GM12873 (cell line): ENCODE measurements around the gene PAX4.

ENCODE experiments used
- TF ChIP-seq, protein P1 (sequence below): IDR thresholded peaks from 2 replicates; pipeline ENCODE4 v1.5.1; 2012; ENCODE audit warnings: low read depth, mild to moderate bottlenecking, moderate library complexity, low read length, control low read depth; ENCODE audit not compliant: insufficient read depth; ENCODE audit errors: missing control alignments

Gene PAX4

DNA sequence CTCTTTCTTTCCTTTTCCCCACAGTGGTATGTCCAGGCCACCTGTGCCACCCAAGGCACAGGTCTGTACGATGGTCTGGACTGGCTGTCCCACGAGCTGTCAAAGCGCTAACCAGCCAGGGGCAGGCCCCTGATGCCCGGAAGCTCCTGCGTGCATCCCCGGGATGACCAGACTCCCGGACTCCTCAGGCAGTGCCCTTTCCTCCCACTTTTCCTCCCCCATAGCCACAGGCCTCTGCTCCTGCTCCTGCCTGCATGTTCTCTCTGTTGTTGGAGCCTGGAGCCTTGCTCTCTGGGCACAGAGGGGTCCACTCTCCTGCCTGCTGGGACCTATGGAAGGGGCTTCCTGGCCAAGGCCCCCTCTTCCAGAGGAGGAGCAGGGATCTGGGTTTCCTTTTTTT lies 26.8 kb downstream of the PAX4 start:
- TF ChIP-seq, protein P1, sequence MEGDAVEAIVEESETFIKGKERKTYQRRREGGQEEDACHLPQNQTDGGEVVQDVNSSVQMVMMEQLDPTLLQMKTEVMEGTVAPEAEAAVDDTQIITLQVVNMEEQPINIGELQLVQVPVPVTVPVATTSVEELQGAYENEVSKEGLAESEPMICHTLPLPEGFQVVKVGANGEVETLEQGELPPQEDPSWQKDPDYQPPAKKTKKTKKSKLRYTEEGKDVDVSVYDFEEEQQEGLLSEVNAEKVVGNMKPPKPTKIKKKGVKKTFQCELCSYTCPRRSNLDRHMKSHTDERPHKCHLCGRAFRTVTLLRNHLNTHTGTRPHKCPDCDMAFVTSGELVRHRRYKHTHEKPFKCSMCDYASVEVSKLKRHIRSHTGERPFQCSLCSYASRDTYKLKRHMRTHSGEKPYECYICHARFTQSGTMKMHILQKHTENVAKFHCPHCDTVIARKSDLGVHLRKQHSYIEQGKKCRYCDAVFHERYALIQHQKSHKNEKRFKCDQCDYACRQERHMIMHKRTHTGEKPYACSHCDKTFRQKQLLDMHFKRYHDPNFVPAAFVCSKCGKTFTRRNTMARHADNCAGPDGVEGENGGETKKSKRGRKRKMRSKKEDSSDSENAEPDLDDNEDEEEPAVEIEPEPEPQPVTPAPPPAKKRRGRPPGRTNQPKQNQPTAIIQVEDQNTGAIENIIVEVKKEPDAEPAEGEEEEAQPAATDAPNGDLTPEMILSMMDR: no peak

- TF ChIP-seq, protein P1: no peak
These were observed 28.0 kb downstream of the PAX4 start for GRCh38 chr7:127589896-127590295.

GRCh38 chr7:127588697-127589482 lies 29.1 kb downstream of the PAX4 start:
- TF ChIP-seq, protein P1: peak; percentile 47

DNA sequence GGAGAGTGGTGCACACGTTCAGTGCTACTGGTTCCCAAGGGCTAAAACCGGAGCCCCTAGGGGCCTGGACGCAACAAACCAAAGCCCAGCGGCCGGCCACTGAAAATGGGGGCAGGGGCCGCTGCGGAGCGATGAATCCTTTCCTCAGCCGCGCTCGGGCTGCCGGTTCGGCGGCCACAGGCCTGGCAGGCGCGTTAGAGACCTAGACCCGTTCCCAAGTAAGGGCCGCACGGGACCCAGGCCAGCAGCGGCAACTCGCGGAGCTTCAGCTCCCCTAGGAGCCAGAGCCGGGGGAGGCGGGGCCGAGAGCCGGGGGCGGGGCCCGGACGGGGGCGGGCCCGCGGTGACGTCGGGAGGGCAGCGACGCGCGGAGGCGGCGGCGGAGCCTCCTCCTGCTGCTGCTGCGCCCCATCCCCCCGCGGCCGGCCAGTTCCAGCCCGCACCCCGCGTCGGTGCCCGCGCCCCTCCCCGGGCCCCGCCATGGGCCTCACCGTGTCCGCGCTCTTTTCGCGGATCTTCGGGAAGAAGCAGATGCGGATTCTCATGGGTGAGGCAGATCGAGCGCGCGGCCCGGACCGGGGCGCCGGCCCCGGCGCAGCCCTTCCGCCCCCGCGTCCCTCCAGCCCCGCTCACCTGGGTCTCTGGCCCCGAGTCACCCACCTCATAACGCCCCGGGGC lies 29.8 kb downstream of the PAX4 start, which contains the start of gene ARF5:
ARF5 (plus strand) TSS at position 393 of the 678 bp plus-strand sequence; CDS start at position 481, 88 bp downstream.
- TF ChIP-seq, protein P1: no peak

DNA sequence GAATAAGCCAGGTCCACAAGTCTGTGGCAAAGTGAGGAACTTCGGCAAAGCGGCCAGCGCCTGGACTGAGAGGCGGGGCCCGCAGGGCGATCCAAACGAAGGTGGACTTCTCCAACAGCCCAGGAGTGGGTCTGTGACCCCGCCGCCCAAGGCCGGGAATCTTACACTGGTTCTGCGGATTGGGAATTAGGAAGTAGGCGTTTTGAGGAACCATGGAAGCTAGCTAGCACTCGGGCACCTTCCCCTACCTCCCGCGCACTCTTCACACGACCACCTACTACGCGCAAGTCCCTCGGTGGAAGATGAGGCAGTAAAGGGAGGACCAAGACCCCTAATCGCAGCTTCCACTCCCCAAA lies 30.3 kb downstream of the PAX4 start:
- TF ChIP-seq, protein P1: no peak

DNA sequence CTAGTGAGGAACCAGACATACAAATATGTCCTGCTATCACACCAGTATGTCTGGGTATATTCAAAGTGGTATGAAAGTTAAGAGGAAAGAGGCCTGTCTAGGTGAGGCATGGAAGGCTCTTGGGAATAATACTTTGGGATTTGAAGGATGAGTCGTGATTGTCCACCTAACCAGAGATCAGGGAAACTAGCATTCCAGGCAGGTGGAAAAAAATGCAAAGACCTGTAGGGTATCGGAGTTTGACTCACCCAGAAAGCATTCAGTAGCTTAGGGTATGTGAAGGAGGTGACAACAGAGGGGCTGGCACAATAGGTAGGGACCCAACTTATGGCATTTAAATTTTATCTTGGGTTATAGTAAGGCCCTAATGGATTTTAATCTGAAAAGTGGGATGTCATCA lies 31.6 kb downstream of the PAX4 start:
- TF ChIP-seq, protein P1: no peak
